Measurements from ENCODE around the gene RBM27. TPM values are rescaled to one million over a fixed set of nuclear protein-coding genes. Genes with fewer than 3 reads are reported as not detected.

The RBM27 gene
- 15.1 and 38.1 TPM in 2 replicates for total RNA-seq

GRCh38 chr5:146203011-146203871 is at the start of gene RBM27:
Gene RBM27, plus strand, starts transcription at chr5:146203605. Its CDS starts 161 bp downstream, at chr5:146203766.

Other genes starting within 250 kb of the RBM27 start
- not detected in 2 replicates for gene PLAC8L1, start 98.0 kb upstream of the RBM27 start, total RNA-seq
- gene LARS1, start 21.0 kb upstream of the RBM27 start, total RNA-seq: 79.0 and 146 TPM in 2 replicates
- under 0.01 and 0.06 TPM in 2 replicates for gene POU4F3, start 135.2 kb downstream of the RBM27 start, total RNA-seq
- gene TCERG1, start 243.7 kb downstream of the RBM27 start, total RNA-seq: 22.3 and 45.3 TPM in 2 replicates